ENCODE measurements around the gene ANO9.

ANO9 gene

GRCh38 chr11:409600-410483 is 32.0 kb downstream of the ANO9 start:
- Histone ChIP-seq H3K4me1 (ENCODE audit: control extremely low read depth in 1 of 4, control insufficient read depth in 4 of 4, insufficient read depth in 4 of 4, low read length in 3 of 4) (peaks cover 0 to 42% (median 34%) of the 10 kb centered on the region in 4 experiments), H3K27ac (ENCODE audit: insufficient read depth in 1 of 2, low read depth in 1 of 2, low read length in 2 of 2, poor library complexity in 1 of 2, severe bottlenecking in 2 of 2) (no peak overlapping the region), H3K4me3 (ENCODE audit: control insufficient read depth in 1 of 7, extremely low read depth in 1 of 7, insufficient read depth in 4 of 7, low read depth in 2 of 7, low read length in 6 of 7) (no peak overlapping the region), H3K27me3 (replicated peaks in 2 of 5; ENCODE audit: control insufficient read depth in 4 of 5, insufficient read depth in 5 of 5, low read length in 4 of 5) (no peaks in the 10 kb centered on the region), H3K36me3 (ENCODE audit: control insufficient read depth in 4 of 4, insufficient read depth in 4 of 4, low read length in 3 of 4) (peaks cover 0 to 9% (median 4%) of the 10 kb centered on the region in 4 experiments), H3K9me3 (ENCODE audit: control extremely low read depth in 1 of 5, control insufficient read depth in 4 of 5, insufficient read depth in 2 of 5, low read depth in 1 of 5, low read length in 4 of 5) (no peaks in the 10 kb centered on the region)
- 96% methylated on average over 17 of the region's 18 CpGs for WGBS (ENCODE audit: insufficient coverage)
- POLR2A ChIA-PET, result no interaction called here
- CTCF ChIA-PET, result interaction anchor here (1.3 to 2.2 kb wide), 2 partner anchors 13 to 40 kb away, joined by 3 to 7 read pairs; partner anchors contain the start of gene PTDSS2
- DNase-seq, result no peak

- ChIA-PET POLR2A (no interaction called here), CTCF (interaction anchor here (1.3 to 2.2 kb wide), 2 partner anchors 12 to 41 kb away, joined by 3 to 7 read pairs; partner anchors contain the start of gene PTDSS2)
- Histone ChIP-seq H3K4me1 (ENCODE audit: control extremely low read depth in 1 of 4, control insufficient read depth in 4 of 4, insufficient read depth in 4 of 4, low read length in 3 of 4) (peaks cover 0 to 36% (median 27%) of the 10 kb centered on the region in 4 experiments), H3K36me3 (ENCODE audit: control insufficient read depth in 4 of 4, insufficient read depth in 4 of 4, low read length in 3 of 4) (peaks cover 0 to 9% (median 4%) of the 10 kb centered on the region in 4 experiments), H3K4me3 (ENCODE audit: control insufficient read depth in 1 of 7, extremely low read depth in 1 of 7, insufficient read depth in 4 of 7, low read depth in 2 of 7, low read length in 6 of 7) (no peak overlapping the region), H3K27me3 (replicated peaks in 2 of 5; ENCODE audit: control insufficient read depth in 4 of 5, insufficient read depth in 5 of 5, low read length in 4 of 5) (peaks cover 0 to 3% (median 0%) of the 10 kb centered on the region in 5 experiments), H3K9me3 (ENCODE audit: control extremely low read depth in 1 of 5, control insufficient read depth in 4 of 5, insufficient read depth in 2 of 5, low read depth in 1 of 5, low read length in 4 of 5) (no peaks in the 10 kb centered on the region), H3K27ac (ENCODE audit: insufficient read depth in 1 of 2, low read depth in 1 of 2, low read length in 2 of 2, poor library complexity in 1 of 2, severe bottlenecking in 2 of 2) (no peak overlapping the region)
- DNase-seq, result no peak
- 89% methylated on average over 6 of the region's 7 CpGs for WGBS (ENCODE audit: insufficient coverage)
Observed at GRCh38 chr11:409008-409599, 32.7 kb downstream of the ANO9 start.

GRCh38 chr11:408154-409007 is 33.4 kb downstream of the ANO9 start:
- CTCF ChIA-PET, result interaction anchor here (1.2 to 4.5 kb wide), 3 partner anchors 12 to 42 kb away, joined by 4 to 46 read pairs (median 7); partner anchors contain the start of gene PTDSS2
- Histone ChIP-seq H3K27ac (ENCODE audit: insufficient read depth in 1 of 2, low read depth in 1 of 2, low read length in 2 of 2, poor library complexity in 1 of 2, severe bottlenecking in 2 of 2) (no peak overlapping the region), H3K4me3 (ENCODE audit: control insufficient read depth in 1 of 7, extremely low read depth in 1 of 7, insufficient read depth in 4 of 7, low read depth in 2 of 7, low read length in 6 of 7) (no peak overlapping the region), H3K27me3 (replicated peaks in 2 of 5; ENCODE audit: control insufficient read depth in 4 of 5, insufficient read depth in 5 of 5, low read length in 4 of 5) (peaks cover 0 to 7% (median 0%) of the 10 kb centered on the region in 5 experiments), H3K36me3 (ENCODE audit: control insufficient read depth in 4 of 4, insufficient read depth in 4 of 4, low read length in 3 of 4) (peaks cover 0 to 9% (median 4%) of the 10 kb centered on the region in 4 experiments), H3K4me1 (ENCODE audit: control extremely low read depth in 1 of 4, control insufficient read depth in 4 of 4, insufficient read depth in 4 of 4, low read length in 3 of 4) (peaks cover 0 to 28% (median 22%) of the 10 kb centered on the region in 4 experiments), H3K9me3 (ENCODE audit: control extremely low read depth in 1 of 5, control insufficient read depth in 4 of 5, insufficient read depth in 2 of 5, low read depth in 1 of 5, low read length in 4 of 5) (no peaks in the 10 kb centered on the region)
- POLR2A ChIA-PET, result no interaction called here
- DNase-seq, result no peak
- 94% methylated on average over 15 of the region's 15 CpGs for WGBS (ENCODE audit: insufficient coverage)

GRCh38 chr11:407651-408123 is 34.1 kb downstream of the ANO9 start:
- H3K4me1 ChIP-seq (ENCODE audit: control extremely low read depth in 1 of 4, control insufficient read depth in 4 of 4, insufficient read depth in 4 of 4, low read length in 3 of 4), result peaks cover 0 to 21% (median 15%) of the 10 kb centered on the region in 4 experiments
- peaks cover 0 to 11% (median 0%) of the 10 kb centered on the region in 5 experiments for H3K27me3 ChIP-seq (replicated peaks in 2 of 5; ENCODE audit: control insufficient read depth in 4 of 5, insufficient read depth in 5 of 5, low read length in 4 of 5)
- ChIA-PET CTCF (interaction anchor here (1.2 to 4.5 kb wide), 6 partner anchors 9 to 99 kb away, joined by 3 to 46 read pairs (median 4); partner anchors contain the start of gene PTDSS2), POLR2A (interaction anchor here (1.0 to 1.7 kb wide), 3 partner anchors 10 to 42 kb away, joined by 3 to 7 read pairs (median 6); partner anchors contain the start of gene PTDSS2)
- H3K4me3 ChIP-seq (ENCODE audit: control insufficient read depth in 1 of 7, extremely low read depth in 1 of 7, insufficient read depth in 4 of 7, low read depth in 2 of 7, low read length in 6 of 7), result no peak overlapping the region
- H3K27ac ChIP-seq (ENCODE audit: insufficient read depth in 1 of 2, low read depth in 1 of 2, low read length in 2 of 2, poor library complexity in 1 of 2, severe bottlenecking in 2 of 2), result no peak overlapping the region
- peaks cover 0 to 9% (median 4%) of the 10 kb centered on the region in 4 experiments for H3K36me3 ChIP-seq (ENCODE audit: control insufficient read depth in 4 of 4, insufficient read depth in 4 of 4, low read length in 3 of 4)
- no peaks in the 10 kb centered on the region for H3K9me3 ChIP-seq (ENCODE audit: control extremely low read depth in 1 of 5, control insufficient read depth in 4 of 5, insufficient read depth in 2 of 5, low read depth in 1 of 5, low read length in 4 of 5)
- 75% methylated on average over 16 of the region's 28 CpGs for WGBS (ENCODE audit: insufficient coverage)
- DNase-seq, result no peak

- H3K27ac ChIP-seq (ENCODE audit: insufficient read depth in 1 of 2, low read depth in 1 of 2, low read length in 2 of 2, poor library complexity in 1 of 2, severe bottlenecking in 2 of 2), result no peak overlapping the region
- H3K4me3 ChIP-seq (ENCODE audit: control insufficient read depth in 1 of 7, extremely low read depth in 1 of 7, insufficient read depth in 4 of 7, low read depth in 2 of 7, low read length in 6 of 7), result peak overlapping the region in 5 of 7 experiments; percentile 19 to 59 (median 46)
- H3K4me1 ChIP-seq (ENCODE audit: control extremely low read depth in 1 of 4, control insufficient read depth in 4 of 4, insufficient read depth in 4 of 4, low read length in 3 of 4), result peaks cover 0 to 20% (median 14%) of the 10 kb centered on the region in 4 experiments
- H3K36me3 ChIP-seq (ENCODE audit: control insufficient read depth in 4 of 4, insufficient read depth in 4 of 4, low read length in 3 of 4), result peaks cover 0 to 9% (median 4%) of the 10 kb centered on the region in 4 experiments
- ChIA-PET POLR2A (interaction anchor here (0.7 to 2.3 kb wide), 5 partner anchors 9 to 44 kb away, joined by 3 to 8 read pairs (median 6); partner anchors contain the start of gene PTDSS2), CTCF (interaction anchor here (0.7 to 4.5 kb wide), 9 partner anchors 8 to 100 kb away, joined by 3 to 46 read pairs (median 4); partner anchors contain the start of genes PTDSS2 and SIGIRR)
- peaks cover 0 to 11% (median 0%) of the 10 kb centered on the region in 5 experiments for H3K27me3 ChIP-seq (replicated peaks in 2 of 5; ENCODE audit: control insufficient read depth in 4 of 5, insufficient read depth in 5 of 5, low read length in 4 of 5)
- DNase-seq, result peak; percentile 93 to 98 (median 98)
- H3K9me3 ChIP-seq (ENCODE audit: control extremely low read depth in 1 of 5, control insufficient read depth in 4 of 5, insufficient read depth in 2 of 5, low read depth in 1 of 5, low read length in 4 of 5), result no peaks in the 10 kb centered on the region
- whole genome bisulfite sequencing (ENCODE audit: insufficient coverage), result 4% methylated on average over 54 of the region's 91 CpGs
Observed at GRCh38 chr11:406796-407650, 34.8 kb downstream of the ANO9 start.

All from common myeloid progenitor, CD34-positive (primary cell).